ENCODE measurements around the gene TOX2. TPM values are rescaled to one million over a fixed set of nuclear protein-coding genes. Genes with fewer than 3 reads are reported as not detected.

The TOX2 gene
- total RNA-seq, 1 donor from 2014 or later, result 0.16 TPM

- Histone ChIP-seq H3K27me3 (ENCODE audit: insufficient read depth, low read length) (no peaks in the 10 kb centered on the region), H2AFZ (ENCODE audit: low read depth, low read length) (no peak overlapping the region), H3K79me2 (ENCODE audit: insufficient read depth, low read length) (no peaks in the 10 kb centered on the region), H3K4me1 (ENCODE audit: insufficient read depth, low read length) (peaks cover 8% of the 10 kb centered on the region), H3K9me3 (ENCODE audit: insufficient read depth, low read depth, low read length) (no peaks in the 10 kb centered on the region), H3K4me3 (ENCODE audit: insufficient read depth, low read depth, low read length) (no peak overlapping the region), H3K9ac (ENCODE audit: low read length) (no peak overlapping the region), H3K36me3 (ENCODE audit: insufficient read depth, low read length) (no peaks in the 10 kb centered on the region), H3K4me2 (ENCODE audit: low read length) (no peak overlapping the region), H3K27ac (ENCODE audit: low read depth, low read length) (no peak overlapping the region), H4K20me1 (ENCODE audit: insufficient read depth, low read length) (no peaks in the 10 kb centered on the region)
- FAIRE-seq, result peak; percentile 5
- peaks cover 3% of the 10 kb centered on the region for H3K27me3 Mint-ChIP-seq (ENCODE audit: low read depth, unreplicated experiment)
- H3K36me3 Mint-ChIP-seq (ENCODE audit: low read depth, unreplicated experiment), result no peaks in the 10 kb centered on the region
- peak; percentile 53 for DNase-seq (ENCODE audit: low read depth)
- TF ChIP-seq CTCF (IDR thresholded peaks at IDR 0.05; ENCODE audit: insufficient read depth, low read depth, low read length) (peak; percentile 100), EZH2 (IDR thresholded peaks at IDR 0.05; ENCODE audit: insufficient read depth, low read length) (no peak)
- H3K4me3 Mint-ChIP-seq (ENCODE audit: unreplicated experiment), result no peak overlapping the region
- peaks cover 4% of the 10 kb centered on the region for H3K4me1 Mint-ChIP-seq (ENCODE audit: low read depth, unreplicated experiment)
- H3K27ac Mint-ChIP-seq (ENCODE audit: unreplicated experiment), result no peak overlapping the region
- no peaks in the 10 kb centered on the region for H3K9me3 Mint-ChIP-seq (ENCODE audit: unreplicated experiment)
Observed at GRCh38 chr20:44080646-44081267, 166.1 kb downstream of the TOX2 start.

GRCh38 chr20:44081476-44081875 is 166.8 kb downstream of the TOX2 start:
- Histone ChIP-seq H3K9me3 (ENCODE audit: insufficient read depth, low read depth, low read length) (no peaks in the 10 kb centered on the region), H3K4me1 (ENCODE audit: insufficient read depth, low read length) (peaks cover 8% of the 10 kb centered on the region), H4K20me1 (ENCODE audit: insufficient read depth, low read length) (no peaks in the 10 kb centered on the region), H3K27me3 (ENCODE audit: insufficient read depth, low read length) (no peaks in the 10 kb centered on the region), H3K79me2 (ENCODE audit: insufficient read depth, low read length) (no peaks in the 10 kb centered on the region), H2AFZ (ENCODE audit: low read depth, low read length) (no peak overlapping the region), H3K27ac (ENCODE audit: low read depth, low read length) (no peak overlapping the region), H3K4me3 (ENCODE audit: insufficient read depth, low read depth, low read length) (no peak overlapping the region), H3K9ac (ENCODE audit: low read length) (no peak overlapping the region), H3K36me3 (ENCODE audit: insufficient read depth, low read length) (no peaks in the 10 kb centered on the region), H3K4me2 (ENCODE audit: low read length) (no peak overlapping the region)
- H3K27ac Mint-ChIP-seq (ENCODE audit: unreplicated experiment), result no peak overlapping the region
- FAIRE-seq (no peak), DNase-seq (ENCODE audit: low read depth) (no peak)
- peaks cover 4% of the 10 kb centered on the region for H3K4me1 Mint-ChIP-seq (ENCODE audit: low read depth, unreplicated experiment)
- H3K36me3 Mint-ChIP-seq (ENCODE audit: low read depth, unreplicated experiment), result no peaks in the 10 kb centered on the region
- peaks cover 5% of the 10 kb centered on the region for H3K27me3 Mint-ChIP-seq (ENCODE audit: low read depth, unreplicated experiment)
- H3K9me3 Mint-ChIP-seq (ENCODE audit: unreplicated experiment), result no peaks in the 10 kb centered on the region
- TF ChIP-seq EZH2 (IDR thresholded peaks at IDR 0.05; ENCODE audit: insufficient read depth, low read length), result no peak
- no peak for TF ChIP-seq CTCF (IDR thresholded peaks at IDR 0.05; ENCODE audit: insufficient read depth, low read depth, low read length)
- no peak overlapping the region for H3K4me3 Mint-ChIP-seq (ENCODE audit: unreplicated experiment)

GRCh38 chr20:44081888-44082287 is 167.2 kb downstream of the TOX2 start:
- Mint-ChIP-seq H3K4me1 (ENCODE audit: low read depth, unreplicated experiment) (peaks cover 4% of the 10 kb centered on the region), H3K27me3 (ENCODE audit: low read depth, unreplicated experiment) (peaks cover 5% of the 10 kb centered on the region), H3K9me3 (ENCODE audit: unreplicated experiment) (no peaks in the 10 kb centered on the region), H3K36me3 (ENCODE audit: low read depth, unreplicated experiment) (no peaks in the 10 kb centered on the region), H3K4me3 (ENCODE audit: unreplicated experiment) (no peak overlapping the region), H3K27ac (ENCODE audit: unreplicated experiment) (no peak overlapping the region)
- H3K27me3 ChIP-seq (ENCODE audit: insufficient read depth, low read length), result no peaks in the 10 kb centered on the region
- H2AFZ ChIP-seq (ENCODE audit: low read depth, low read length), result no peak overlapping the region
- no peak for DNase-seq (ENCODE audit: low read depth)
- no peak overlapping the region for H3K4me3 ChIP-seq (ENCODE audit: insufficient read depth, low read depth, low read length)
- no peaks in the 10 kb centered on the region for H3K9me3 ChIP-seq (ENCODE audit: insufficient read depth, low read depth, low read length)
- FAIRE-seq, result no peak
- no peaks in the 10 kb centered on the region for H4K20me1 ChIP-seq (ENCODE audit: insufficient read depth, low read length)
- no peak overlapping the region for H3K4me2 ChIP-seq (ENCODE audit: low read length)
- peaks cover 8% of the 10 kb centered on the region for H3K4me1 ChIP-seq (ENCODE audit: insufficient read depth, low read length)
- no peaks in the 10 kb centered on the region for H3K79me2 ChIP-seq (ENCODE audit: insufficient read depth, low read length)
- no peak for TF ChIP-seq EZH2 (IDR thresholded peaks at IDR 0.05; ENCODE audit: insufficient read depth, low read length)
- no peak for TF ChIP-seq CTCF (IDR thresholded peaks at IDR 0.05; ENCODE audit: insufficient read depth, low read depth, low read length)
- H3K36me3 ChIP-seq (ENCODE audit: insufficient read depth, low read length), result no peaks in the 10 kb centered on the region
- H3K27ac ChIP-seq (ENCODE audit: low read depth, low read length), result no peak overlapping the region
- H3K9ac ChIP-seq (ENCODE audit: low read length), result no peak overlapping the region
